Measurements from ENCODE around the gene ANKRD50.

Gene ANKRD50

GRCh38 chr4:124636788-124637187, 75.7 kb downstream of the ANKRD50 start:
- DNase-seq (ENCODE audit: low read depth) = no peak

- no peak for DNase-seq (ENCODE audit: low read depth)
These were observed 77.2 kb downstream of the ANKRD50 start for GRCh38 chr4:124635331-124635730.

GRCh38 chr4:124633285-124633941, 79.1 kb downstream of the ANKRD50 start:
- peak; percentile 51 for DNase-seq (ENCODE audit: low read depth)

- peak; percentile 11 for DNase-seq (ENCODE audit: low read depth)
These were observed 80.1 kb downstream of the ANKRD50 start for GRCh38 chr4:124632439-124632838.

GRCh38 chr4:124631760-124632159, 80.8 kb downstream of the ANKRD50 start:
- DNase-seq (ENCODE audit: low read depth) = peak; percentile 99

- no peak for DNase-seq (ENCODE audit: low read depth)
These were observed 82.9 kb downstream of the ANKRD50 start for GRCh38 chr4:124629681-124630080.

All from EH (cell line).